ENCODE results near the gene RILPL2.

GRCh38 chr12:123401753-123402683 is 34.5 kb downstream of the RILPL2 start:
- TF ChIP-seq SP1 (IDR thresholded peaks at IDR 0.05) (no peak), FOXK2 (IDR thresholded peaks at IDR 0.05) (no peak), CTBP1 (IDR thresholded peaks at IDR 0.05; ENCODE audit: borderline replicate concordance) (no peak), SUZ12 (IDR thresholded peaks at IDR 0.05) (no peak)
